Measurements from ENCODE around the gene IGFL3.
"Not testable (repeated sequence)": the region's sequence is repeated elsewhere in the genome, so short reads cannot be mapped to it uniquely, and the experiment has no call there.

IGFL3 gene

GRCh38 chr19:46118136-46118535, 6.4 kb downstream of the IGFL3 start:
- no peak for DNase-seq

- no peak for DNase-seq
Observed at GRCh38 chr19:46116121-46116520, 8.4 kb downstream of the IGFL3 start.

- DNase-seq = no peak
Observed at GRCh38 chr19:46115396-46116106, 8.9 kb downstream of the IGFL3 start.

GRCh38 chr19:46113726-46114125, 10.8 kb downstream of the IGFL3 start:
- no peak for DNase-seq

- DNase-seq = no peak
Observed at GRCh38 chr19:46112527-46112926, 12.0 kb downstream of the IGFL3 start.

GRCh38 chr19:46111376-46111775, 13.1 kb downstream of the IGFL3 start:
- DNase-seq = no peak

GRCh38 chr19:46109876-46110275, 14.6 kb downstream of the IGFL3 start:
- no peak for DNase-seq

GRCh38 chr19:46107371-46107770, 17.1 kb downstream of the IGFL3 start:
- no peak for DNase-seq

- DNase-seq = not testable (repeated sequence)
Observed at GRCh38 chr19:46102333-46102732, 22.2 kb downstream of the IGFL3 start.

- no peak for DNase-seq
Observed at GRCh38 chr19:46101293-46101692, 23.2 kb downstream of the IGFL3 start.

- DNase-seq = no peak
Observed at GRCh38 chr19:46100344-46100743, 24.1 kb downstream of the IGFL3 start.

- DNase-seq = no peak
Observed at GRCh38 chr19:46090444-46090843, 34.0 kb downstream of the IGFL3 start.

- no peak for DNase-seq
Observed at GRCh38 chr19:46089432-46089831, 35.1 kb downstream of the IGFL3 start.

GRCh38 chr19:46088101-46088500, 36.4 kb downstream of the IGFL3 start:
- no peak for DNase-seq

GRCh38 chr19:46085888-46086287, 38.6 kb downstream of the IGFL3 start:
- no peak for DNase-seq

- DNase-seq = no peak
Observed at GRCh38 chr19:46082728-46083050, 41.8 kb downstream of the IGFL3 start.

GRCh38 chr19:46081928-46082727, 42.4 kb downstream of the IGFL3 start:
- peak; percentile 19 for DNase-seq

- no peak for DNase-seq
Observed at GRCh38 chr19:46080561-46080960, 43.9 kb downstream of the IGFL3 start.

- DNase-seq = no peak
Observed at GRCh38 chr19:46079576-46079975, 44.9 kb downstream of the IGFL3 start.

GRCh38 chr19:46078573-46079332, 45.7 kb downstream of the IGFL3 start:
- not testable (repeated sequence) for DNase-seq

GRCh38 chr19:46077815-46078167, 46.7 kb downstream of the IGFL3 start:
- DNase-seq = no peak

- DNase-seq = no peak
Observed at GRCh38 chr19:46076951-46077814, 47.3 kb downstream of the IGFL3 start.

All from CD4-positive, alpha-beta T cell treated with Interleukin-4 for 4 hours (primary cell).